Osteoblast (primary cell): ENCODE data around the gene CEP89. TPM values are rescaled to one million over a fixed set of nuclear protein-coding genes. Genes with fewer than 3 reads are reported as not detected.
A peak's percentile ranks its signal among the peaks of the same experiment; 100 is the strongest.

ENCODE experiments used
- DNase-seq: peaks from one replicate; pipeline ENCODE4 v3.0.0; 2011; ENCODE audit warnings: low spot score, mixed read lengths; ENCODE audit not compliant: insufficient read length; ENCODE audit errors: missing footprints
- H2AFZ ChIP-seq: 2 replicates; pipeline ENCODE4 v1.6.0; 2011; ENCODE audit warnings: mild to moderate bottlenecking, low read length
- H3K27ac ChIP-seq: 2 replicates; pipeline ENCODE4 v1.5.1; 2011; ENCODE audit warnings: mild to moderate bottlenecking, low read depth, low read length, moderate library complexity
- H3K27me3 ChIP-seq: 2 replicates; pipeline ENCODE4 v1.6.0; 2012; ENCODE audit warnings: mild to moderate bottlenecking, control low read depth, inconsistent platforms, low read length, moderate library complexity; ENCODE audit not compliant: insufficient read depth
- H3K36me3 ChIP-seq: 2 replicates; pipeline ENCODE4 v1.5.1; 2011; ENCODE audit warnings: mild to moderate bottlenecking, low read length, control low read depth, moderate library complexity; ENCODE audit not compliant: insufficient read depth
- H3K4me1 ChIP-seq: 2 replicates; pipeline ENCODE4 v1.5.1; 2011; ENCODE audit warnings: mild to moderate bottlenecking, low read length, control low read depth, moderate library complexity; ENCODE audit not compliant: insufficient read depth
- H3K4me2 ChIP-seq: 2 replicates; pipeline ENCODE4 v1.6.0; 2011; ENCODE audit warnings: mild to moderate bottlenecking, low read length; ENCODE audit not compliant: insufficient read depth
- H3K4me3 ChIP-seq: fragments of 200-600 bp; sonication (generic); 3 replicates; pipeline ENCODE4 v1.5.1; 2012; ENCODE audit warnings: mild to moderate bottlenecking, low read length, inconsistent platforms; ENCODE audit not compliant: insufficient read depth
- H3K79me2 ChIP-seq: 2 replicates; pipeline ENCODE4 v1.6.0; 2012; ENCODE audit warnings: mild to moderate bottlenecking, low read length, control low read depth, inconsistent platforms; ENCODE audit not compliant: insufficient read depth
- H3K9me3 ChIP-seq: 2 replicates; pipeline ENCODE4 v1.5.1; 2011; ENCODE audit warnings: low read depth, low read length, control low read depth
- H4K20me1 ChIP-seq: 2 replicates; pipeline ENCODE4 v1.6.0; 2012; ENCODE audit warnings: mild to moderate bottlenecking, low read length, control low read depth; ENCODE audit not compliant: insufficient read depth
- total RNA-seq: library from RNA; depleted of rRNA; stranded (reverse); fragments of >200 nt; gene quantifications from 2 replicates; pipeline ENCODE4 v1.2.3, GENCODE V29; 2012
- TF ChIP-seq, protein P1 (sequence below): IDR thresholded peaks from 2 replicates; pipeline ENCODE4 v1.5.1; 2011; ENCODE audit warnings: mild to moderate bottlenecking, low read depth, low read length, moderate library complexity; ENCODE audit errors: extremely low read depth

The CEP89 gene
- total RNA-seq, 1 donor, result 18.5 TPM

DNA sequence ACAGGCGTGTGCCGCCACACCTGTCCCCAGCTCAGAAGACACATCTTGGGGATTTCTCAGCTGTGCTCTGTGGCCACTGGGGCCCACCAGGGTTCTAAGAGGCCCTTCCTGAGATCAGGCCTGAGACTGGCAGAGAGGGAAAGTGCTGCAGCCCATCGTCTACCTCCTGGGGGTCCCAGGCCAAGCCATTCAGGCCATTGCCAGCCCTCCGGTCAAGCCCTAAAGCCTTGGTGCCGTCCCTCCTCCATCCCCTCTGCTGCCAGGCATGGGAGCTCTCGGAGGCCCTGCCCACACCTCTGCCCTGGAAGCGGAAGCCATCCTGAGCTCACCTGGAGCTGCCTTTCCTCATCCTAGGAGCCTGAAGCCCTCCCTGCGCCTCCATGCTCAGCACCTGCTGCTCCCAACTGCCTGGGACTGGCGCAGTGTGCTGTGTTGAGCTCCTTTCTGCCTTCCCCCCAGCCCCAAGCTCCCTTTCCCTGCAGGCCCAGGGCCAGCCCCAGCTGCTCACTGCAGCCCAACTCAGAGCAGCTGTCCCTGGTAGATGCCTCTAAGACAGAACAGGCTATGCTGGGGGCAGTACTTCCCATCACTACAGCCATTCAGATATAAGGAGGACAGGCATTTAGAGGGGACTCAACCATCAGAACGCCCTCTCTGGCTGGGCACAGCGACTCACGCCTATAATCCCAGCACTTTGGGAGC, 105.0 kb downstream of the CEP89 start:
- H2AFZ ChIP-seq, result no peak overlapping the region
- no peaks in the 10 kb centered on the region for H3K79me2 ChIP-seq
- H3K9me3 ChIP-seq, result no peaks in the 10 kb centered on the region
- H3K4me3 ChIP-seq, result no peak overlapping the region
- H4K20me1 ChIP-seq, result no peaks in the 10 kb centered on the region
- no peaks in the 10 kb centered on the region for H3K36me3 ChIP-seq
- DNase-seq, result peak; percentile 77
- TF ChIP-seq, protein P1, sequence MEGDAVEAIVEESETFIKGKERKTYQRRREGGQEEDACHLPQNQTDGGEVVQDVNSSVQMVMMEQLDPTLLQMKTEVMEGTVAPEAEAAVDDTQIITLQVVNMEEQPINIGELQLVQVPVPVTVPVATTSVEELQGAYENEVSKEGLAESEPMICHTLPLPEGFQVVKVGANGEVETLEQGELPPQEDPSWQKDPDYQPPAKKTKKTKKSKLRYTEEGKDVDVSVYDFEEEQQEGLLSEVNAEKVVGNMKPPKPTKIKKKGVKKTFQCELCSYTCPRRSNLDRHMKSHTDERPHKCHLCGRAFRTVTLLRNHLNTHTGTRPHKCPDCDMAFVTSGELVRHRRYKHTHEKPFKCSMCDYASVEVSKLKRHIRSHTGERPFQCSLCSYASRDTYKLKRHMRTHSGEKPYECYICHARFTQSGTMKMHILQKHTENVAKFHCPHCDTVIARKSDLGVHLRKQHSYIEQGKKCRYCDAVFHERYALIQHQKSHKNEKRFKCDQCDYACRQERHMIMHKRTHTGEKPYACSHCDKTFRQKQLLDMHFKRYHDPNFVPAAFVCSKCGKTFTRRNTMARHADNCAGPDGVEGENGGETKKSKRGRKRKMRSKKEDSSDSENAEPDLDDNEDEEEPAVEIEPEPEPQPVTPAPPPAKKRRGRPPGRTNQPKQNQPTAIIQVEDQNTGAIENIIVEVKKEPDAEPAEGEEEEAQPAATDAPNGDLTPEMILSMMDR, result no peak
- no peak overlapping the region for H3K27ac ChIP-seq
- H3K27me3 ChIP-seq, result no peaks in the 10 kb centered on the region
- no peak overlapping the region for H3K4me2 ChIP-seq
- H3K4me1 ChIP-seq, result no peaks in the 10 kb centered on the region

DNA sequence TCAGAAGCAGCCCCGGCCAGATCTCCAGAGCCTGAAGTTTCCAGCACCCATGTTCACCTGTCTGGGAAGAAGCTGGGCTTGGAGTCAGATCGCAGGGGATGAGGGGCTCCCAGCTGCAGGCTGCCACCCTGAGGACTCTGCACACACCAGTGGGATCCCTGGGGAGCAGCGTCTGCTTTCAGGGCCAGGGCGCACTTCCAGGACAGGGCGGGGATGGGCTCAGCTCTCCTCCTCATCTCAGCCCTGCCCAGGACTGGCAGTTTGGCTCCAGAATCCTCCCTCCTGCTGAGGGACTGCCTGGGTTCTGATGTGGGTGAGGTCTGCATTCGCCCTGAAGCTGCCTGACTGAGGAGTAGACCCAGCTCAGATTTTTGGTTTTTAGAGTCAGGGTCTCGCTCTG, 105.7 kb downstream of the CEP89 start:
- Histone ChIP-seq H3K27me3 (no peaks in the 10 kb centered on the region), H3K79me2 (no peaks in the 10 kb centered on the region), H2AFZ (no peak overlapping the region), H3K4me2 (no peak overlapping the region), H3K4me1 (no peaks in the 10 kb centered on the region), H3K9me3 (no peaks in the 10 kb centered on the region), H3K4me3 (no peak overlapping the region), H3K27ac (no peak overlapping the region), H3K36me3 (no peaks in the 10 kb centered on the region), H4K20me1 (no peaks in the 10 kb centered on the region)
- TF ChIP-seq, protein P1, result no peak
- peak; percentile 27 for DNase-seq

DNA sequence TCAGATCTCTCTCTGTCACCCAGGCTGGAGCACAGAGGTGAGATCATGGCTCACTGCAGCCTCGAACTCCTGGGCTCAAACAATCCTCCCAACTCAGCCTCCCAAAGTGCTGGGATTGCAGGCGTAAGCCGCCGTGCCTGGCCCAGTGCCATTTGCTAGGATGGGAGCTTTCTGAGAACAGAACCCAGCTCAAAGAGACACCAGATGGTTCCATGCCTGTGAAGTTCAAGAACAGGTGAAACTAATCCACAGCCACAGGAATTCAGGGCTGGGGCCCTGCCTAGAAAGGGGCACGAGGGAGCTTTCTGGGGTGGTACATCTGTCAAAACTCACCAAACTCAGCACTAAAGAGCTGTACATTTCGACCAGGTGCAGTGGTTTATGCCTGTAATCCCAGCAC, 106.4 kb downstream of the CEP89 start:
- Histone ChIP-seq H2AFZ (no peak overlapping the region), H3K4me2 (no peak overlapping the region), H3K27me3 (no peaks in the 10 kb centered on the region), H4K20me1 (no peaks in the 10 kb centered on the region), H3K4me1 (no peaks in the 10 kb centered on the region), H3K36me3 (no peaks in the 10 kb centered on the region), H3K79me2 (no peaks in the 10 kb centered on the region), H3K27ac (no peak overlapping the region), H3K4me3 (no peak overlapping the region), H3K9me3 (no peaks in the 10 kb centered on the region)
- TF ChIP-seq, protein P1, result no peak
- peak; percentile 69 for DNase-seq

DNA sequence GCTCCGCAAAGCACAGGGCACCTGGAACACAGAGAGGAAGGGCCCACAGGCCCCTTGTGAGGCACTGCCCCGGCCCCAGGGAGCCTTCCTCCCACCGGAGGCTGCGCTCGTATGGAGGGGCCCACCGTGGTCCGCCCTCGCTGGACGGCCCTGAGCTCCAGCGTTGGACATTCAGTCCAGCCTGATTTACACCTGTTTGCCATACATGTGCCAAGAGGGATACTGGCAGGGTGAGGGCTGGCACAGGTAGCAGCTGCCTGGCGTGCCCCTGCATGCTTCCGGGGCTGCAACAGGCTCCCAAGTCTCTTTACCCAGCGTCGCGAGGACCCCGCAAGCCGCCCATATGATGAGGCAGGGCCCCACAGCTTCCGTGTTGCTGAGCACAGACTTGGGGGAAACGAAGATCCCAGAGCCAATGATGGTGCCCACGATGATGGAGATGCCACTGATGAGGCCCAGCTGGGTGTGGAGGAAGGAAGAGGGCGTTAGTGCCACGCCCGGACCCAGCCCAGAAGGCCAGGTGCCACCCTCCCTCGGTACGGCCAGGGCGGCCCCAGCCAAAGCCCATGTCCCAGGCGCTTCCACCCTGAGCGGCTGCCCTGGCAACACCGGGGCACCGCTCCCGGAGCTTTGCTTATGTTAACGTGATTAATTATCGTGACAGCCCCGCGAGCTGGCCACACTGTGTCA, 107.3 kb downstream of the CEP89 start:
- no peak overlapping the region for H3K4me2 ChIP-seq
- no peaks in the 10 kb centered on the region for H3K36me3 ChIP-seq
- no peak overlapping the region for H3K4me3 ChIP-seq
- H3K27me3 ChIP-seq, result no peaks in the 10 kb centered on the region
- no peaks in the 10 kb centered on the region for H3K9me3 ChIP-seq
- H2AFZ ChIP-seq, result no peak overlapping the region
- no peak overlapping the region for H3K27ac ChIP-seq
- no peaks in the 10 kb centered on the region for H3K79me2 ChIP-seq
- H3K4me1 ChIP-seq, result no peaks in the 10 kb centered on the region
- TF ChIP-seq, protein P1, result no peak
- no peak for DNase-seq
- H4K20me1 ChIP-seq, result no peaks in the 10 kb centered on the region
